ENCODE data around the gene SIM1.

GRCh38 chr6:100435299-100435698, 29.4 kb downstream of the SIM1 start:
- TF ChIP-seq POLR2A (IDR thresholded peaks at IDR 0.05; ENCODE audit: low read depth, low read length): no peak
- no peak for TF ChIP-seq POLR2AphosphoS5 (IDR thresholded peaks at IDR 0.05; ENCODE audit: low read depth, low read length)
